NCI-H524 treated with DMSO at 0.1 percent for 48 hours (cell line): ENCODE data around the gene PRG3.
"Not testable (repeated sequence)": the region's sequence is repeated elsewhere in the genome, so short reads cannot be mapped to it uniquely, and the experiment has no call there.

Source experiments
- DNase-seq: peaks from one replicate; lab custom pipeline; 2025; lab: John Stamatoyannopoulos, UW

Gene PRG3

DNA sequence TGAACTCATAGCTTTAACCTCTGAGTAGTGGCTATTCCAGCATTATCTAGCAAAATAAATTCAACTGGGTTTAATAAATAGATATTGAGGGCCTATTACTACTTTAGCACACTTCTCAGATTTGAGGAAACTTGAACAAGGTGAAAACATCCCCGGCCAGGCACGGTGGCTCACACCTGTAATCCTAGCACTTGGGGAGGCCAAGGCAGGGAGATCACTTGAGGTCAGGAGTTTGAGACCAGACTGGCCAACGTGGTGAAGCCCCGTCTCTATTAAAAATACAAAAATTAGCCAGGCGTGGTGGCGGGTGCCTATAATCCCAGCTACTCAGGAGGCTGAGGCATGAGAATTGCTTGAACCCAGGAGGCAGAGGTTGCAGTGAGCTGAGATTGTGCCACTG is 44.1 kb downstream of the PRG3 start:
- not testable (repeated sequence) for DNase-seq

GRCh38 chr11:57336111-57336666 is 44.8 kb downstream of the PRG3 start:
- no peak for DNase-seq

- peak; percentile 51 for DNase-seq
Observed at GRCh38 chr11:57335343-57336110, 45.4 kb downstream of the PRG3 start, which contains the start of gene SSRP1. TSS of gene SSRP1 (minus strand) at chr11:57335892. CDS start at chr11:57335121, 771 bp downstream.

- DNase-seq: no peak
Observed at GRCh38 chr11:57335023-57335342, 46.0 kb downstream of the PRG3 start.

- DNase-seq: no peak
Observed at GRCh38 chr11:57332694-57333440, 48.1 kb downstream of the PRG3 start.

GRCh38 chr11:57331720-57332119 is 49.2 kb downstream of the PRG3 start:
- DNase-seq: no peak

DNA sequence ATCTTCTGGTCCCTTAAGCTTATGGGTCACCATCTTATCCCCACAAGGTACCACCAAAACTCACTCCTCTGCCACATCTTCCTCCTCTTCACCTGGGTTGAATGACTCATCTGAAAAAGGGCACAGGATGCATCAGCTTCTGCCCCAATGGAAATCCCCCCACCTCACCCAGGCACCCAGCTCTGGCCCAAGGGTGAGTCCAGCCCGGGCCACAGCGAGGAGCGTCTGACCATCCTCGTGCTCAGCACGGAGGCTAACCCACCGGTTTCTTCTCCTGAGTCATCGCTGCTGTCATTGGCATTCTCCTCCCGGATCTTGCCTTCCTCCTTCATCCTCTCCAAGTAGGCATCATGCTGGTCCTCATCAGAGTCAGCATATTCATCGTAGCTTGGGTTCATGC is 50.9 kb downstream of the PRG3 start:
- DNase-seq: no peak

- DNase-seq: no peak
Observed at GRCh38 chr11:57327721-57328120, 53.2 kb downstream of the PRG3 start.
